ENCODE results near the gene STARD7.

- TF ChIP-seq CTCF (conservative IDR thresholded peaks at IDR 0.05) (no peak), ZFX (IDR thresholded peaks at IDR 0.05) (no peak)
Observed at GRCh38 chr2:96202152-96202854, 6.3 kb downstream of the STARD7 start.

Measured in C4-2B (cell line).